Parathyroid adenoma (tissue), 2 donors: ENCODE measurements around the gene GRAMD1C.
A peak's percentile ranks its signal among the peaks of the same experiment; 100 is the strongest.

Experiments used
- H2AFZ ChIP-seq: fragments of 300-600 bp; sonication (generic); one replicate; pipeline ENCODE4 v1.7.0; 2017; ENCODE audit warnings: antibody characterized with exemption, mild to moderate bottlenecking
- H3K27ac ChIP-seq: fragments of 300-600 bp; sonication (generic); one replicate; pipeline ENCODE4 v1.7.0; 2017
- H3K27me3 ChIP-seq: fragments of 300-600 bp; sonication (generic); one replicate; pipeline ENCODE4 v1.7.0; 2017; ENCODE audit warnings: low read length; ENCODE audit not compliant: control insufficient read depth, insufficient read depth
- H3K36me3 ChIP-seq: fragments of 300-600 bp; sonication (generic); one replicate; pipeline ENCODE4 v1.7.0; 2017; ENCODE audit warnings: low read length; ENCODE audit not compliant: control insufficient read depth, insufficient read depth
- H3K4me1 ChIP-seq: fragments of 300-600 bp; sonication (generic); one replicate; pipeline ENCODE4 v1.7.0; 2017; ENCODE audit warnings: control low read depth
- H3K4me2 ChIP-seq: fragments of 300-600 bp; sonication (generic); one replicate; pipeline ENCODE4 v1.7.0; 2017; ENCODE audit warnings: low read length
- H3K4me3 ChIP-seq: fragments of 300-600 bp; sonication (generic); one replicate; pipeline ENCODE4 v1.7.0; 2017; ENCODE audit warnings: low read depth, low read length
- H3K79me2 ChIP-seq: fragments of 300-600 bp; sonication (generic); one replicate; pipeline ENCODE4 v1.7.0; 2017; ENCODE audit warnings: control low read depth
- H3K9ac ChIP-seq: fragments of 300-600 bp; sonication (generic); one replicate; pipeline ENCODE4 v1.7.0; 2017; ENCODE audit warnings: mild to moderate bottlenecking
- H3K9me3 ChIP-seq: fragments of 300-600 bp; sonication (generic); one replicate; pipeline ENCODE4 v1.7.0; 2017; ENCODE audit warnings: low read length; ENCODE audit not compliant: control insufficient read depth
- TF ChIP-seq, protein P1 (sequence below): fragments of 300-600 bp; sonication (generic); IDR thresholded peaks from one replicate; pipeline ENCODE4 v1.7.0; 2017; ENCODE audit warnings: antibody characterized with exemption, mild to moderate bottlenecking
- donor health status: primary hyperparathyroidism.

Gene GRAMD1C

DNA sequence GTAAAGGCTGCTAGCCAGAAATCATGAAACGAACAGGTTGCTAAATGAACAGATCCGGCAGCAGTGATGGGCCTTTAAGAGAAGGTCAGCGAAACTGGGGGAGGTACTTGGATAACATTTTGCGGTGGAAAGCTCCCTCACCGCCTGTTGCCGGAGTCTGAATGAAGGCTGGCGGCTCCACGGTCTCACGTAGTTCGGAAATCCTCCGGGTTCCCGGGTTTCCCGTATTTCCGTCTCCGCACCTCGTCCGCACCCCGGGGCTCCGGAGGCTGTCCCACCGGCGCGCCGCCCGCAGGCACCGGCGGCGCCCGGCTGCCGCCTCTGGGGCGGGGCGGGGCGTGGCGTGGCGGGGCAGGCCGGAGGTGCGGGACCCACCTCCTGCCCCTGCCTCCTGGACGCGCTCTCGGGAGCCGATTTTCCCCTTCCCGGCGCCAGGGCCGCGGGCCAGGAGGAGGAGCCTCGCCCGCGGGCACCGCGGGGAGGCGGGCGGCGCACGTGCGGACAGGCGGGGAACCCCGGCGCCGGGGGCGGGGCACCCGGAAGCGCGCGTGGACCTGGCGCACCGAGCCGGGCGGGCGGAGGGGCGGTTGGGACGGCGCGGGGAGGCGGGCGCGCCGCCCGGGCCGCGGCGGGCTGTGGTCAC is 108.9 kb downstream of the GRAMD1C start, which contains the start of gene ZDHHC23:
Gene ZDHHC23, plus strand, starts transcription at position 642 of the 643 bp plus-strand sequence. CDS start 790 bp downstream, outside the sequence.
- H3K36me3 ChIP-seq, result no peaks in the 10 kb centered on the region
- H2AFZ ChIP-seq, result peak within 1 kb of the TSS; percentile 86
- peak within 1 kb of the TSS; percentile 52 for H3K27ac ChIP-seq
- no peaks in the 10 kb centered on the region for H3K4me1 ChIP-seq
- peak within 1 kb of the TSS; percentile 75 for H3K4me3 ChIP-seq
- H3K4me2 ChIP-seq, result peak within 1 kb of the TSS; percentile 89
- TF ChIP-seq, protein P1, sequence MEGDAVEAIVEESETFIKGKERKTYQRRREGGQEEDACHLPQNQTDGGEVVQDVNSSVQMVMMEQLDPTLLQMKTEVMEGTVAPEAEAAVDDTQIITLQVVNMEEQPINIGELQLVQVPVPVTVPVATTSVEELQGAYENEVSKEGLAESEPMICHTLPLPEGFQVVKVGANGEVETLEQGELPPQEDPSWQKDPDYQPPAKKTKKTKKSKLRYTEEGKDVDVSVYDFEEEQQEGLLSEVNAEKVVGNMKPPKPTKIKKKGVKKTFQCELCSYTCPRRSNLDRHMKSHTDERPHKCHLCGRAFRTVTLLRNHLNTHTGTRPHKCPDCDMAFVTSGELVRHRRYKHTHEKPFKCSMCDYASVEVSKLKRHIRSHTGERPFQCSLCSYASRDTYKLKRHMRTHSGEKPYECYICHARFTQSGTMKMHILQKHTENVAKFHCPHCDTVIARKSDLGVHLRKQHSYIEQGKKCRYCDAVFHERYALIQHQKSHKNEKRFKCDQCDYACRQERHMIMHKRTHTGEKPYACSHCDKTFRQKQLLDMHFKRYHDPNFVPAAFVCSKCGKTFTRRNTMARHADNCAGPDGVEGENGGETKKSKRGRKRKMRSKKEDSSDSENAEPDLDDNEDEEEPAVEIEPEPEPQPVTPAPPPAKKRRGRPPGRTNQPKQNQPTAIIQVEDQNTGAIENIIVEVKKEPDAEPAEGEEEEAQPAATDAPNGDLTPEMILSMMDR, result no peak
- no peaks in the 10 kb centered on the region for H3K9me3 ChIP-seq
- no peak within 1 kb of the TSS for H3K9ac ChIP-seq
- H3K79me2 ChIP-seq, result no peaks in the 10 kb centered on the region
- H3K27me3 ChIP-seq, result no peaks in the 10 kb centered on the region

DNA sequence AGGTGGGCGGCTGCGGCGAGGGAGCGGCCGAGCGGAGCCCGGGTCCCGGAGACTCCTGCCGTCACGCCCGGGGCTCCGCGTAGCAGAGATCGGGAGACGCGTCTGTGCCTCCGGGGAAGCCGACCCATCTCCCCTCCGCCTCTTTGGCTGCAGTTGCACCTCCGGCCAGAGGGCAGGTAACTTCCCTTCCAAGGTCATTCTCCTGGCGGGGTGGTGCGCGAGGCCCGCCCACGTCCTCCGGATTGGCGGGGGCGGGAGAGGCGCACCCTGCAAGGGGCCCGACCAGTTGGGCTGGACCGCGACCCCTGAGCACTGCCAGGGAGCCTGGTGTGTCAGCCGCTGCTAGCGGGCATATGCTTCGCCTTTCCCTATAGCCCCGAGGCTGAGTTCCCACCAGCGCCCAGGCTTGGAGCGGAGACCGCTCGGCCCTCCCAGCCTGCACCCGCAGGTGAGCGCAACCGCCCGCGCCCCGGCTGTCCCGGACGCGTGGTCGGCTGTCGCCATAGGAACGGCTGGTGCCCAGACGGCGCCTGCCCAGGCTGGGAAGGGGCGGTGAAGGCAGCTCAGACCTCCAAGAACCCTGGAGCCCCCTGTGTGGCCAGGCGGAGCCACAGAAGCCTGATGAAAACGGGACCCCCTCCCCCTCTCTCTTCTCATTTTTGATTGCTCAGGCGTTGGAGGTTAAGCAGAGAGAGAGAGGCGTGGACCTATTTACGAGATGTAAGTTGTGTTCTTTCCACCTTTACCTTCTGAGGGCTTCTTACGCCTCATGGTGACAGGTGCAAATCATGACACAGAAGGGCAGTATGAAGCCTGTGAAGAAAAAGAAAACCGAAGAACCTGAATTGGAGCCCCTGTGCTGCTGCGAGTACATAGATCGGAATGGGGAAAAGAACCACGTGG is 109.7 kb downstream of the GRAMD1C start:
- no peaks in the 10 kb centered on the region for H3K27me3 ChIP-seq
- no peak overlapping the region for H3K9ac ChIP-seq
- H3K9me3 ChIP-seq, result no peaks in the 10 kb centered on the region
- H3K36me3 ChIP-seq, result no peaks in the 10 kb centered on the region
- TF ChIP-seq, protein P1, result no peak
- peak overlapping the region; percentile 86 for H2AFZ ChIP-seq
- peak overlapping the region; percentile 45 for H3K27ac ChIP-seq
- peak overlapping the region; percentile 75 for H3K4me3 ChIP-seq
- peak overlapping the region; percentile 89 for H3K4me2 ChIP-seq
- H3K79me2 ChIP-seq, result no peaks in the 10 kb centered on the region
- no peaks in the 10 kb centered on the region for H3K4me1 ChIP-seq

DNA sequence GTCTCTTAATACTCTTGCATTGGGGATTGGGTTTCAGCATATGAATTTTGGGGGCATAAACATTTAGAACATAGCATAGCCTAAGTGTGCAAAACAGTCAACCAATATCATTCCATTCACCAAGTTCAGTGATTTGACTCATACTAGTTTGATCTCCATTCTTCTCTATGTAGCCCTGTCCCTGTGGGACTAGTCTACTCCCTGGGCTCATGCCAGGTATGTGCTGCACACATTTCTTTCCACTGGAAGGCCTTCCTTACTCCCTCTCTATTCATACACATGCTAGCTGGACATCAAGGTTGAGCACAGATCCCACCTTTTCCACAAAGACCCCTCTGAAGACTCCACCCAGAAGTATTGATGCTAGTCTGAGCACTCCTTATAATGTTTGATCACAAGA is 114.3 kb downstream of the GRAMD1C start:
- Histone ChIP-seq H3K4me3 (no peak overlapping the region), H3K4me1 (no peaks in the 10 kb centered on the region), H3K9ac (no peak overlapping the region), H3K9me3 (no peaks in the 10 kb centered on the region), H3K27ac (no peak overlapping the region), H2AFZ (no peak overlapping the region), H3K4me2 (no peak overlapping the region), H3K36me3 (no peaks in the 10 kb centered on the region), H3K79me2 (no peaks in the 10 kb centered on the region), H3K27me3 (no peaks in the 10 kb centered on the region)
- TF ChIP-seq, protein P1, result no peak

DNA sequence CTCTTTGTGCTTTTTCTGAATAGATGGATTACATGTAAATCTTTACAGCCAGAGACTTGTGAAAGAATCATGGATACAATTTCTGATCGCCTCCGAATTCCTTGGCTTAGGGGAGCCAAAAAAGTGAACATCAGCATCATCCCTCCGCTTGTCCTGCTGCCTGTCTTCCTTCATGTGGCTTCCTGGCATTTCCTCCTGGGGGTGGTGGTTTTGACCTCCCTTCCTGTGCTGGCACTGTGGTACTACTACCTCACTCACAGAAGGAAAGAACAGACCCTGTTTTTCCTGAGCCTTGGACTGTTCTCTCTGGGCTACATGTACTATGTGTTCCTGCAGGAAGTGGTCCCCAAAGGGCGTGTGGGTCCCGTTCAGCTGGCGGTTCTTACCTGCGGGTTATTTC is 115.1 kb downstream of the GRAMD1C start:
- H3K4me1 ChIP-seq, result no peaks in the 10 kb centered on the region
- H3K4me3 ChIP-seq, result no peak overlapping the region
- H2AFZ ChIP-seq, result no peak overlapping the region
- no peaks in the 10 kb centered on the region for H3K27me3 ChIP-seq
- H3K36me3 ChIP-seq, result no peaks in the 10 kb centered on the region
- TF ChIP-seq, protein P1, result no peak
- no peak overlapping the region for H3K4me2 ChIP-seq
- no peaks in the 10 kb centered on the region for H3K9me3 ChIP-seq
- H3K79me2 ChIP-seq, result no peaks in the 10 kb centered on the region
- no peak overlapping the region for H3K27ac ChIP-seq
- no peak overlapping the region for H3K9ac ChIP-seq
